GM19238 (cell line): Measurements from ENCODE around the gene NELFA.
"Not testable (repeated sequence)": the region's sequence is repeated elsewhere in the genome, so short reads cannot be mapped to it uniquely, and the experiment has no call there.

ENCODE experiments used
- DNase-seq: peaks from one replicate; pipeline ENCODE4 v3.0.0; 2011; ENCODE audit warnings: low spot score; ENCODE audit not compliant: insufficient read length

The NELFA gene

GRCh38 chr4:1994938-1995337 is 13.8 kb downstream of the NELFA start:
- DNase-seq, result no peak

- DNase-seq, result not testable (repeated sequence)
Measured at GRCh38 chr4:1993718-1994516, 14.9 kb downstream of the NELFA start.

GRCh38 chr4:1993169-1993516 is 15.6 kb downstream of the NELFA start:
- no peak for DNase-seq

- DNase-seq, result no peak
Measured at GRCh38 chr4:1992468-1993168, 16.2 kb downstream of the NELFA start.

- DNase-seq, result no peak
Measured at GRCh38 chr4:1991596-1992434, 17.0 kb downstream of the NELFA start.

- no peak for DNase-seq
Measured at GRCh38 chr4:1991087-1991486, 17.7 kb downstream of the NELFA start.

- no peak for DNase-seq
Measured at GRCh38 chr4:1990676-1991075, 18.1 kb downstream of the NELFA start.

- DNase-seq, result no peak
Measured at GRCh38 chr4:1990348-1990645, 18.5 kb downstream of the NELFA start.

- no peak for DNase-seq
Measured at GRCh38 chr4:1989533-1990347, 19.0 kb downstream of the NELFA start.

GRCh38 chr4:1988327-1988724 is 20.4 kb downstream of the NELFA start:
- no peak for DNase-seq

GRCh38 chr4:1987721-1988326 is 20.9 kb downstream of the NELFA start:
- DNase-seq, result no peak

- no peak for DNase-seq
Measured at GRCh38 chr4:1987296-1987695, 21.5 kb downstream of the NELFA start.

GRCh38 chr4:1986578-1987210 is 22.1 kb downstream of the NELFA start:
- no peak for DNase-seq

GRCh38 chr4:1985780-1986577 is 22.8 kb downstream of the NELFA start:
- DNase-seq, result no peak

- no peak for DNase-seq
Measured at GRCh38 chr4:1985294-1985693, 23.5 kb downstream of the NELFA start.

GRCh38 chr4:1984406-1985191 is 24.2 kb downstream of the NELFA start:
- DNase-seq, result no peak

GRCh38 chr4:1983846-1984405 is 24.8 kb downstream of the NELFA start:
- no peak for DNase-seq

- no peak for DNase-seq
Measured at GRCh38 chr4:1983053-1983845, 25.5 kb downstream of the NELFA start.
